ENCODE measurements around the gene TRIP4.

- TF ChIP-seq JUN (CRISPR knock-in tag; IDR thresholded peaks at IDR 0.05) (no peak), CBFB (CRISPR knock-in tag; IDR thresholded peaks at IDR 0.05; ENCODE audit: low read depth) (no peak), CREM (CRISPR knock-in tag; IDR thresholded peaks at IDR 0.05) (no peak), CTCF (IDR thresholded peaks at IDR 0.05) (no peak)
Measured at GRCh38 chr15:64493641-64494040, 106.0 kb downstream of the TRIP4 start.
